Neural cell (in vitro differentiated cells): Measurements from ENCODE around the gene CERS5.

ENCODE experiments used
- CTCF ChIP-seq: fragments of 450-650 bp; IDR thresholded peaks from 2 replicates; pipeline ENCODE4 v1.5.1; 2014; ENCODE audit warnings: antibody characterized with exemption, mild to moderate bottlenecking, moderate library complexity; ENCODE audit not compliant: poor library complexity, severe bottlenecking
- EP300 ChIP-seq: fragments of 450-650 bp; conservative IDR thresholded peaks from 2 replicates; pipeline ENCODE4 v1.6.1; 2014; ENCODE audit warnings: antibody characterized with exemption, mild to moderate bottlenecking, moderate library complexity; ENCODE audit not compliant: poor library complexity, severe bottlenecking
- MXI1 ChIP-seq: fragments of 450-650 bp; conservative IDR thresholded peaks from 2 replicates; pipeline ENCODE4 v1.6.1; 2014; ENCODE audit warnings: antibody characterized with exemption, mild to moderate bottlenecking; ENCODE audit not compliant: poor library complexity, severe bottlenecking
- SMC3 ChIP-seq: fragments of 450-650 bp; conservative IDR thresholded peaks from 2 replicates; pipeline ENCODE4 v1.6.1; 2014; ENCODE audit warnings: antibody characterized with exemption, mild to moderate bottlenecking, moderate library complexity; ENCODE audit not compliant: poor library complexity

GRCh38 chr12:50081096-50081808, 85.9 kb downstream of the CERS5 start:
- TF ChIP-seq CTCF (no peak), MXI1 (no peak), EP300 (no peak), SMC3 (no peak)
